Natural killer cell treated with Interleukin-12 subunit alpha and Interleukin-12 subunit beta and Interleukin-15 and Interleukin-18, amount 100 ng/mL, for 72 hours (primary cell): ENCODE measurements around the gene TMCC2. TPM values are rescaled to one million over a fixed set of nuclear protein-coding genes. Genes with fewer than 3 reads are reported as not detected.
"Not testable (repeated sequence)": the region's sequence is repeated elsewhere in the genome, so short reads cannot be mapped to it uniquely, and the experiment has no call there.

Experiments
- ATAC-seq, 2 donors: fragments of 150-1000 bp; cut with Tn5 transposase in 1 of 2; sonication (Bioruptor Pico), chemical (Tn5 transposase) in 1 of 2; 2 replicates each; pipeline ENCODE4 v1.10.0; 2021
- DNase-seq: peaks from one replicate; pipeline ENCODE4 v3.0.0; 2022; ENCODE audit warnings: low spot score
- H3K27ac Mint-ChIP-seq, 2 donors: 1 replicate in 1 of 2; 2 replicates in 1 of 2; pipeline ENCODE4 v1.8.0; 2022; ENCODE audit warnings: mixed read lengths in 2 of 2, mild to moderate bottlenecking in 1 of 2, moderate library complexity in 1 of 2
- H3K27me3 Mint-ChIP-seq, 2 donors: 1 replicate in 1 of 2; 2 replicates in 1 of 2; pipeline ENCODE4 v1.8.0; 2022; ENCODE audit warnings: mixed read lengths in 2 of 2
- H3K36me3 Mint-ChIP-seq: one replicate; pipeline ENCODE4 v1.8.0; 2022; ENCODE audit warnings: mixed read lengths
- H3K4me1 Mint-ChIP-seq, 2 donors: 1 replicate in 1 of 2; 2 replicates in 1 of 2; pipeline ENCODE4 v1.8.0; 2022; ENCODE audit warnings: low read depth in 2 of 2, mixed read lengths in 2 of 2, mild to moderate bottlenecking in 1 of 2
- H3K4me3 Mint-ChIP-seq: one replicate; pipeline ENCODE4 v1.8.0; 2022; ENCODE audit warnings: mixed read lengths
- H3K9me3 Mint-ChIP-seq: 2 replicates; pipeline ENCODE4 v1.8.0; 2022; ENCODE audit warnings: mixed read lengths
- total RNA-seq, 2 donors: library from RNA; stranded (reverse); gene quantifications; one replicate each; pipeline ENCODE4 v1.2.3, GENCODE V29; 2022

Gene TMCC2
- total RNA-seq, 2 donors from 2014 or later: 24.0 to 28.8 TPM

GRCh38 chr1:205225901-205226765 lies 1.6 kb upstream of the TMCC2 start:
- DNase-seq: no peak
- H3K4me3 Mint-ChIP-seq: no peak overlapping the region
- H3K27ac Mint-ChIP-seq: no peak overlapping the region
- ATAC-seq: no peak
- H3K4me1 Mint-ChIP-seq: peaks cover 24 to 37% of the 10 kb centered on the region in 2 donors
- no peaks in the 10 kb centered on the region for H3K9me3 Mint-ChIP-seq
- peaks cover 11 to 24% of the 10 kb centered on the region in 2 donors for H3K27me3 Mint-ChIP-seq
- H3K36me3 Mint-ChIP-seq: no peaks in the 10 kb centered on the region

GRCh38 chr1:205226868-205227583 lies 720 bp upstream of the TMCC2 start:
- H3K4me3 Mint-ChIP-seq: peak overlapping the region; percentile 63
- no peaks in the 10 kb centered on the region for H3K9me3 Mint-ChIP-seq
- no peak overlapping the region for H3K27ac Mint-ChIP-seq

GRCh38 chr1:205228093-205228521 lies 361 bp downstream of the TMCC2 start:
- H3K27ac Mint-ChIP-seq: peak overlapping the region in 1 of 2 donors; percentile 20

More at GRCh38 chr1:205226868-205227583, 720 bp upstream of the TMCC2 start:
- ATAC-seq (no peak), DNase-seq (no peak)
- Mint-ChIP-seq H3K27me3 (peaks cover 8 to 24% of the 10 kb centered on the region in 2 donors), H3K4me1 (peaks cover 29 to 42% of the 10 kb centered on the region in 2 donors), H3K36me3 (no peaks in the 10 kb centered on the region)

GRCh38 chr1:205229399-205229871 lies 1.7 kb downstream of the TMCC2 start:
- Mint-ChIP-seq H3K9me3 (no peaks in the 10 kb centered on the region), H3K27ac (peak overlapping the region; percentile 20 to 49), H3K27me3 (peaks cover 10 to 18% of the 10 kb centered on the region in 2 donors), H3K4me1 (peaks cover 48 to 59% of the 10 kb centered on the region in 2 donors), H3K4me3 (peak overlapping the region; percentile 92), H3K36me3 (no peaks in the 10 kb centered on the region)
- DNase-seq (peak; percentile 67), ATAC-seq (peak; percentile 54 to 58)

More at GRCh38 chr1:205228093-205228521, 361 bp downstream of the TMCC2 start:
- H3K9me3 Mint-ChIP-seq: no peaks in the 10 kb centered on the region
- ATAC-seq (no peak), DNase-seq (no peak)
- peaks cover 8 to 24% of the 10 kb centered on the region in 2 donors for H3K27me3 Mint-ChIP-seq
- peak overlapping the region; percentile 92 for H3K4me3 Mint-ChIP-seq
- H3K36me3 Mint-ChIP-seq: no peaks in the 10 kb centered on the region
- peaks cover 38 to 51% of the 10 kb centered on the region in 2 donors for H3K4me1 Mint-ChIP-seq

DNA sequence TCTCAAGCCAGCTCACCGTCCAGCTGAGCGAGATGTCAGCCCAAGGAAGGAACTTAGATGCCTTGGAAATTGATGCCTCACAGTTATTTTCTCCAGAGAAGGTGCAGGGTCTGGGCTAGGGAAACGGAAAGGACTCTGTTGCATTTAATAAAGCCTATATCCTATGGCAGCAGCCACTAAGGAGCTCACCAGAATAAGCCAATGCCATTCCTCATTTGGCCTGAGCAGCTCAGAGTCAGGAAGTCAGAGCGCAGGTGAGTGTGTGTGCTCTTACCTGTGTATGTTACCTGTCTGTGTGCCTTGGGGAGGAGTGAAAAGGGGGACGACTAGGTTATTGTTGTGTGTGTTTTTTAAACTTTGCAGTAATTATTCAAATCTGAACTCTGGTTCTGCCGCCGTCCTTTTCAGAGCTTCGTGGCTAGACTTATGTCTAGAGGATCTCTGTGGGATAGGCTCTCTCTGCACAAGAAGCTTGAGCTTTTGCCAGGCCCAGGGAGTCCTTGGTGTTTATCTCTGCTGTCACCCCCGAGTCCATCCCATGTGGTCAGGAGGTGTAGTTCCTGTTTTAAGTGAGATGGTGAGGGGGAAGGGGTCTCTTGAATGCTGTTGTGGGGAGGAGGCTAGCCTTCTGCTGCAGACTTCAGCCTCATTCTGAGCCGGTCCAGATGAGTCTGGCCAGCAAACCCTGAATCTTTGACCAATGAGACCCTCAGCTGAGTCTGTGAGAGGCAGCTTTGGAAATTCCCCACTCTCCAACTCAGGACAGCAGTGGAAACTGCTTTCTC lies 2.4 kb downstream of the TMCC2 start:
- H3K4me1 Mint-ChIP-seq: peaks cover 49 to 59% of the 10 kb centered on the region in 2 donors
- H3K4me3 Mint-ChIP-seq: peak overlapping the region; percentile 92
- ATAC-seq: no peak
- H3K9me3 Mint-ChIP-seq: no peaks in the 10 kb centered on the region
- DNase-seq: no peak
- H3K27me3 Mint-ChIP-seq: peaks cover 10 to 16% of the 10 kb centered on the region in 2 donors
- H3K36me3 Mint-ChIP-seq: no peaks in the 10 kb centered on the region
- peak overlapping the region; percentile 31 to 49 for H3K27ac Mint-ChIP-seq

DNA sequence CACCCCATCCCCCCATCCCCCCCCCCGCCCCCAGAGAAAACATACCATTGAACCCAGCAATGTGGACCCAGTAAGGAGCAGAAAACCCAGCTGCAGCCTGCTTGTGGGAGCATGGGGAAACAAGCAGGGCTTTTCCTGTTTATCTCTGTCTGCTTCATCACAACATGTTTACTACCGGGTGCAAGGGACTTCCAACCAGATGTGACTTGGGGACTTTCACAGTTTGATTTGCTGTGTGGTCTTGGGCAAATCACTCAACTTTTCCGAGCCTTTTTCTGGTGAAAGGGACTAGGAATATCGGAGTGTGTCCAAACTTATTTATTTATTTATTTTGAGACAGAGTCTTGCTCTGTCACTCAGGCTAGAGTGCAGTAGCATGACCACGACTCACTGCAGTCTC lies 3.2 kb downstream of the TMCC2 start:
- peak overlapping the region; percentile 92 for H3K4me3 Mint-ChIP-seq
- H3K27ac Mint-ChIP-seq: peak overlapping the region in 1 of 2 donors; percentile 27
- H3K9me3 Mint-ChIP-seq: no peaks in the 10 kb centered on the region
- peaks cover 13 to 14% of the 10 kb centered on the region in 2 donors for H3K27me3 Mint-ChIP-seq
- DNase-seq: no peak
- no peak for ATAC-seq
- H3K4me1 Mint-ChIP-seq: peaks cover 52 to 59% of the 10 kb centered on the region in 2 donors
- H3K36me3 Mint-ChIP-seq: no peaks in the 10 kb centered on the region

DNA sequence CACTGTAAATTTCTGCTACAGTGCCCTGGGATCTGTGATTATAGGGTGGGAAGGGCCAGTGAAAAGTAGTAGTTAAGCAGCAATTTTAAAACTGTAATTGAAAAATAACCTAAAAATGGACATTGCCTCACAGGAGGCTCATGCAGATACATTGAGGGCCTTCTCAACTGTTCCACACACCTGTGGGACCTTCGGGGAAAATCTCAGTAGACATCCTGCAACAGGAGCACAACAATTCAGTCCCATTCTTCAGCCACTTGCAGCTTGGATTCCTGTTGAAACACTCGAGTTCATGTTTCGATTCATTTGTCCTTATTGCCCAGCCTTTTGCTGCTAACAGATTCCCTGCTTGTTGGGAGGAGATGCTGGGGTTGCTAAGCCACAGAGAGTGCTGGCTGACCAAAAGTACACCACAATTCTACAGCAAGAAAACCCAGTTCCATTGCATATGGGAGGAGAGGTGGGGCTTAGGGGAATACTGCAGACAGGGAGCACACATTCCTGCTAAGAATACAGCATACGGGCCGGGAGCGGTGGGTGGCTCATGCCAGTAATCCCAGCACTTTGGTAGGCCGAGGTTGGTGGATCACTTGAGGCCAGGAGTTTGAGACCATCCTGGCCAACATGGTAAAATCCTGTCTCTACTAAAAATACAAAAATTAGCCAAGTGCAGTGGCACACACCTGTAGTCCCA lies 4.5 kb downstream of the TMCC2 start:
- no peaks in the 10 kb centered on the region for H3K9me3 Mint-ChIP-seq
- H3K4me3 Mint-ChIP-seq: peak overlapping the region; percentile 92
- no peak for ATAC-seq
- peaks cover 8 to 9% of the 10 kb centered on the region in 2 donors for H3K27me3 Mint-ChIP-seq
- H3K36me3 Mint-ChIP-seq: no peaks in the 10 kb centered on the region
- no peak for DNase-seq
- H3K4me1 Mint-ChIP-seq: peaks cover 52 to 56% of the 10 kb centered on the region in 2 donors
- H3K27ac Mint-ChIP-seq: peak overlapping the region in 1 of 2 donors; percentile 78

- Mint-ChIP-seq H3K27me3 (peaks cover 6 to 11% of the 10 kb centered on the region in 2 donors), H3K4me3 (peak overlapping the region; percentile 67), H3K36me3 (no peaks in the 10 kb centered on the region), H3K4me1 (peaks cover 56 to 61% of the 10 kb centered on the region in 2 donors), H3K27ac (peak overlapping the region; percentile 68 to 78), H3K9me3 (no peaks in the 10 kb centered on the region)
- no peak for DNase-seq
- ATAC-seq: peak; percentile 37 to 65
Measured at GRCh38 chr1:205232945-205233397, 5.2 kb downstream of the TMCC2 start.

GRCh38 chr1:205233986-205234385 lies 6.2 kb downstream of the TMCC2 start:
- not testable (repeated sequence) for DNase-seq, H3K4me3 Mint-ChIP-seq, H3K9me3 Mint-ChIP-seq, H3K36me3 Mint-ChIP-seq, ATAC-seq
- H3K27me3 Mint-ChIP-seq: peaks cover 6 to 15% of the 10 kb centered on the region in 2 donors
- peaks cover 53 to 61% of the 10 kb centered on the region in 2 donors for H3K4me1 Mint-ChIP-seq
- H3K27ac Mint-ChIP-seq: peak overlapping the region in 1 of 2 donors; percentile 78

DNA sequence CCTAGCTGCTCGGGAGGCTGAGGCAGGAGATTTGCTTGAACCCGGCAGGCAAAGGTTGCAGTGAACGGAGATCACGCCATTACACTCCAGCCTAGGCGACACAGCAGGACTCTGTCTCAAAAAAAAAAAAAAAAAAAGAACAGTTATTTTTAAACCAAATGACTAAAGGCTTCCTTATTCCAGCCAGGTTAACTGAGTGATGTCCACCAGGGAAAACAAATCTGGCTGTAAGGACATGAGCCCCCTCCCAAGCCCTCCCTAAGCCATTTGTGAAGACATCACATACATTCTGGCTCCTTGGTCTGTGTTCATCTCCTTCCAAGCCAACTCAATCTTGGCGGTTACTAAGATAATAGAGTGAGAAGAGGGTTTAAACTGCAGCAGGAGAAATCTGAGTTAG lies 8.2 kb downstream of the TMCC2 start:
- Mint-ChIP-seq H3K9me3 (no peaks in the 10 kb centered on the region), H3K27ac (peak overlapping the region in 1 of 2 donors; percentile 90), H3K4me3 (no peak overlapping the region), H3K27me3 (peaks cover 6 to 15% of the 10 kb centered on the region in 2 donors), H3K4me1 (peaks cover 36 to 50% of the 10 kb centered on the region in 2 donors), H3K36me3 (no peaks in the 10 kb centered on the region)
- DNase-seq (no peak), ATAC-seq (no peak)

DNA sequence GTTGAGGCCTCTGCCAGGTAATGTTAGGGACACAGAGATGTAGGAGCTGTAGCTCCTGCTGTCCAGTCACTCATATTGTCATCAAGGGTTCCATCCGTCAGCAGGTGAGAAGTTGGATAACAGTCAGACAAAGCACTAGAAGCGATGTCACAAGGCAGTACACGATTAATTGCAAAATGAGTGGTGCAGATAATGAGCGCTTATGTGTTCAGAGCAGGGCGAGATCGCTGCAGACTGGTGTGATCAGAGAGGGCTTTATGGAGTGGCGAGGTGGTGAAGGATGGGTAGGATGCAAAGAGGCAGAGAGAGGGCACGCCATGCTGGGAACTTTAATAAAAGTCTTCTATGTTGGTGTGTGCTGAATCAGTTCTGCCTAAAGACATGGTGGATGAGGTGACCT lies 8.8 kb downstream of the TMCC2 start:
- H3K27ac Mint-ChIP-seq: peak overlapping the region in 1 of 2 donors; percentile 90
- no peaks in the 10 kb centered on the region for H3K9me3 Mint-ChIP-seq
- H3K4me1 Mint-ChIP-seq: peaks cover 36 to 50% of the 10 kb centered on the region in 2 donors
- H3K27me3 Mint-ChIP-seq: peaks cover 6 to 15% of the 10 kb centered on the region in 2 donors
- ATAC-seq (no peak), DNase-seq (no peak)
- H3K4me3 Mint-ChIP-seq: no peak overlapping the region
- no peaks in the 10 kb centered on the region for H3K36me3 Mint-ChIP-seq

DNA sequence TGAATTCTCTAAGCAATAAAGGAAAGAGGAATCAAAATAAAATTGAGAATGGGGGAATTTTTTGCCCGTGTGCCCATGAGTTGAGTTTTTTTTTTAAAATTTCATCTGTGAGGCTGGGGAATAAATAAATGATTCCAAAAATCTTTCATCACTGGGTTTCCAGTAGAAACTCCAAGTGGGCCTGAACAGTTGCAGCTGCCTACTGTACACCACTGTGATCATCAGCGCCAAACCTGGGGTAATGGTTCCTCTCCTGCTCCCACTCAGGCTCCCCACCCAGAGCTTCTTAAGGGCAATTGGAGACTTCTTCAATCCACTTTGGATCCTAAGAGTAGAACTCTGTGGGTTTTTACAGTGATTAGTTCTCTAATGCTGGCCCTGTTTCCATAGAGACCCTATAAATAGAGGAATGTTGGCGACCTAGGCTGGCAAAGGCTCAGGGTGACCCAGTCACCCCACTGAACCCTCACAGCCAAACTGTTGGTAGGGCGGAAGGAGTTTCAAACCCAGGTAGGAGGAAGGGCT lies 9.3 kb downstream of the TMCC2 start:
- Mint-ChIP-seq H3K27me3 (peaks cover 6 to 15% of the 10 kb centered on the region in 2 donors), H3K9me3 (no peaks in the 10 kb centered on the region), H3K4me1 (peaks cover 32 to 45% of the 10 kb centered on the region in 2 donors), H3K36me3 (no peaks in the 10 kb centered on the region), H3K27ac (peak overlapping the region in 1 of 2 donors; percentile 90), H3K4me3 (peak overlapping the region; percentile 15)
- no peak for DNase-seq
- ATAC-seq: no peak
